H9 (cell line): ENCODE results near the gene SORBS1. TPM values are rescaled to one million over a fixed set of nuclear protein-coding genes. Genes with fewer than 3 reads are reported as not detected.

Source experiments
- DNase-seq: peaks from one replicate; pipeline ENCODE4 v3.0.0-alpha.2; 2017
- H2AFZ ChIP-seq: one replicate; pipeline ENCODE4 v1.6.1; 2013; ENCODE audit warnings: mild to moderate bottlenecking, low read length, control low read depth, moderate library complexity
- H2AK5ac ChIP-seq: 2 replicates; pipeline ENCODE4 v1.6.1; 2013; ENCODE audit warnings: low read length, control low read depth, mixed read lengths; ENCODE audit not compliant: insufficient read length
- H2BK120ac ChIP-seq: one replicate; pipeline ENCODE4 v1.6.1; 2013; ENCODE audit warnings: low read depth, mild to moderate bottlenecking, low read length, control low read depth, inconsistent platforms; ENCODE audit not compliant: poor library complexity, severe bottlenecking
- H2BK12ac ChIP-seq: 2 replicates; pipeline ENCODE4 v1.6.1; 2013; ENCODE audit warnings: low read length, control low read depth, mixed read lengths, low read depth; ENCODE audit not compliant: insufficient read length
- H2BK15ac ChIP-seq: 2 replicates; pipeline ENCODE4 v1.6.1; 2013; ENCODE audit warnings: low read depth, low read length, control low read depth
- H2BK20ac ChIP-seq: one replicate; pipeline ENCODE4 v1.6.1; 2013; ENCODE audit warnings: low read depth, mild to moderate bottlenecking, low read length, control low read depth, inconsistent platforms; ENCODE audit not compliant: poor library complexity, severe bottlenecking
- H2BK5ac ChIP-seq: 2 replicates; pipeline ENCODE4 v1.6.1; 2013; ENCODE audit warnings: low read length, control low read depth, mixed read lengths; ENCODE audit not compliant: insufficient read length
- H3K14ac ChIP-seq: 2 replicates; pipeline ENCODE4 v1.6.1; 2013; ENCODE audit warnings: low read length, control low read depth; ENCODE audit not compliant: insufficient read depth
- H3K18ac ChIP-seq: 2 replicates; pipeline ENCODE4 v1.6.1; 2013; ENCODE audit warnings: low read depth, mild to moderate bottlenecking, mixed read lengths, low read length, control low read depth; ENCODE audit not compliant: insufficient read length
- H3K23ac ChIP-seq: 2 replicates; pipeline ENCODE4 v1.6.1; 2013; ENCODE audit warnings: low read length, control low read depth, mixed read lengths, low read depth; ENCODE audit not compliant: insufficient read length
- H3K23me2 ChIP-seq: 2 replicates; pipeline ENCODE4 v1.6.1; 2013; ENCODE audit warnings: low read depth, mild to moderate bottlenecking, mixed read lengths, low read length, control low read depth; ENCODE audit not compliant: insufficient read length, poor library complexity, severe bottlenecking
- H3K27ac ChIP-seq: 2 replicates; pipeline ENCODE4 v1.5.1; 2013; ENCODE audit warnings: low read length, control low read depth, mixed read lengths, low read depth; ENCODE audit not compliant: insufficient read length
- H3K27me3 ChIP-seq: 2 replicates; pipeline ENCODE4 v1.6.1; 2013; ENCODE audit warnings: low read length, control low read depth, inconsistent platforms; ENCODE audit not compliant: insufficient read depth
- H3K4ac ChIP-seq: 2 replicates; pipeline ENCODE4 v1.6.1; 2013; ENCODE audit warnings: low read depth, mild to moderate bottlenecking, control low read depth, inconsistent platforms, low read length, moderate library complexity
- H3K4me1 ChIP-seq: 2 replicates; pipeline ENCODE4 v1.6.1; 2013; ENCODE audit warnings: low read length, control low read depth, inconsistent platforms; ENCODE audit not compliant: insufficient read depth
- H3K4me2 ChIP-seq: 2 replicates; pipeline ENCODE4 v1.6.1; 2013; ENCODE audit warnings: low read length, control low read depth, mixed read lengths; ENCODE audit not compliant: insufficient read length, insufficient read depth
- H3K56ac ChIP-seq: 2 replicates; pipeline ENCODE4 v1.6.1; 2013; ENCODE audit warnings: low read depth, mild to moderate bottlenecking, mixed read lengths, low read length, control low read depth; ENCODE audit not compliant: insufficient read length
- H3K79me1 ChIP-seq: 2 replicates; pipeline ENCODE4 v1.6.1; 2013; ENCODE audit warnings: low read depth, mild to moderate bottlenecking, moderate library complexity, low read length, control low read depth, inconsistent platforms; ENCODE audit not compliant: insufficient read depth, poor library complexity, severe bottlenecking
- H3K79me2 ChIP-seq: 2 replicates; pipeline ENCODE4 v1.6.1; 2013; ENCODE audit warnings: low read length, control low read depth, inconsistent platforms; ENCODE audit not compliant: insufficient read depth
- H3K9ac ChIP-seq: 2 replicates; pipeline ENCODE4 v1.6.1; 2013; ENCODE audit warnings: low read length, control low read depth, mixed read lengths; ENCODE audit not compliant: insufficient read length; ENCODE audit errors: extremely low read depth
- H3K9me3 ChIP-seq: one replicate; pipeline ENCODE4 v1.6.1; 2013; ENCODE audit warnings: low read depth, low read length, inconsistent platforms; ENCODE audit not compliant: control insufficient read depth
- H3T11ph ChIP-seq: one replicate; pipeline ENCODE4 v1.6.1; 2013; ENCODE audit warnings: mild to moderate bottlenecking, low read length, control low read depth, inconsistent platforms
- H4K20me1 ChIP-seq: one replicate; pipeline ENCODE4 v1.6.1; 2013; ENCODE audit not compliant: control insufficient read depth, insufficient read length, insufficient read depth
- H4K5ac ChIP-seq: 2 replicates; pipeline ENCODE4 v1.6.1; 2013; ENCODE audit warnings: low read depth, mild to moderate bottlenecking, mixed read lengths, low read length, control low read depth; ENCODE audit not compliant: insufficient read length
- H4K8ac ChIP-seq: replicated peaks from 2 replicates; pipeline ENCODE4 v1.6.1; 2013; ENCODE audit warnings: low read length, control low read depth, mixed read lengths, low read depth; ENCODE audit not compliant: insufficient read length
- H4K91ac ChIP-seq: 2 replicates; pipeline ENCODE4 v1.6.1; 2013; ENCODE audit warnings: low read depth, mild to moderate bottlenecking, moderate library complexity, mixed read lengths, low read length, control low read depth; ENCODE audit not compliant: insufficient read length
- H3K27ac Mint-ChIP-seq, 3 experiments: 2 replicates in 2 of 3; 3 replicates in 1 of 3; pipeline ENCODE4 v1.8.0; 2020 to 2021; ENCODE audit warnings: mixed read lengths in 3 of 3, mild to moderate bottlenecking in 1 of 3, moderate library complexity in 1 of 3
- H3K27me3 Mint-ChIP-seq: 2 replicates; pipeline ENCODE4 v1.8.0; 2021; ENCODE audit warnings: low read depth, mild to moderate bottlenecking, moderate library complexity, mixed read lengths
- H3K36me3 Mint-ChIP-seq, 3 experiments: 2 replicates in 2 of 3; 3 replicates in 1 of 3; pipeline ENCODE4 v1.8.0; 2020 to 2021; ENCODE audit warnings: low read depth in 3 of 3, mixed read lengths in 3 of 3; ENCODE audit not compliant: insufficient read depth in 1 of 3
- H3K4me1 Mint-ChIP-seq, 2 experiments: 2 replicates each; pipeline ENCODE4 v1.8.0; 2020; ENCODE audit warnings: mixed read lengths in 2 of 2
- H3K4me3 Mint-ChIP-seq, 2 experiments: 2 replicates in 1 of 2; 3 replicates in 1 of 2; pipeline ENCODE4 v1.8.0; 2020 to 2021; ENCODE audit warnings: mild to moderate bottlenecking in 2 of 2, mixed read lengths in 2 of 2, moderate library complexity in 1 of 2
- H3K9me3 Mint-ChIP-seq, 2 experiments: 2 replicates in 1 of 2; 3 replicates in 1 of 2; pipeline ENCODE4 v1.8.0; 2020; ENCODE audit warnings: mild to moderate bottlenecking in 2 of 2, mixed read lengths in 2 of 2, moderate library complexity in 1 of 2
- WGBS: extraction: QIAGEN DNeasy Blood & Tissue Kit; methylation state at CpG from one replicate; pipeline ENCODE4 v1.1.7; 2013; ENCODE audit warnings: missing lambda C conversion rate, low lambda C conversion rate, mixed read lengths; ENCODE audit not compliant: insufficient read length; ENCODE audit errors: extremely low coverage; 5-methylcytosine and 5-hydroxymethylcytosine counted together
- total RNA-seq: library from RNA; stranded (reverse); gene quantifications from 2 replicates; pipeline ENCODE4 v1.2.1, GENCODE V29; 2021
- TF ChIP-seq, protein P1 (sequence below): fragments of 200-600 bp; sonication (generic); conservative IDR thresholded peaks from 3 replicates; pipeline ENCODE4 v1.8.0; 2021; ENCODE audit warnings: antibody characterized with exemption, mild to moderate bottlenecking

The SORBS1 gene
- total RNA-seq, 1 experiment from 2014 or later, result 24.3 TPM

DNA sequence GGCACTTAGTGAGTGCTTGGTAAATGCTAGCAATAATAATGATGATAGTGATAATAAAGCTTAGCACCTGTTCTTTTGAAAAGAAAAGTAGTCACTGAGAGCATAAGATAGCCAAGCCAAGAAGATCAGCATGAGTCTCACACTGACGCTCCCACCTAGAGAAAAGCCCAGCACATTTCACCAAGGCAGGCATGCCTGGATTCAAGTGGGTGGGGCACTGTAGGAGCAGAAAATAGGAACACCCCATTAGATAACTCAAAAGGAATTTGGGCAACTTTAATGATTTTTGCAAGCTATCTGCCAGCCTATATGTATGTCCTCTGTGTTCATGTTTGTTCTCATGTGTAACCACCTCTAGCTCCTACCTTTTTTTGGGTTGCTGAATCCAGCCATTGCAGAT lies 18.1 kb upstream of the SORBS1 start:
- H2BK20ac ChIP-seq, result no peak overlapping the region
- Mint-ChIP-seq H3K4me1 (no peaks in the 10 kb centered on the region), H3K9me3 (no peaks in the 10 kb centered on the region)

More for the DNA sequence above, 18.1 kb upstream of the SORBS1 start:
- Histone ChIP-seq H4K20me1 (no peaks in the 10 kb centered on the region), H3K14ac (no peak overlapping the region), H3K4ac (no peak overlapping the region), H3K4me2 (no peak overlapping the region), H2BK15ac (no peak overlapping the region), H3T11ph (no peak overlapping the region), H2AFZ (no peak overlapping the region), H3K56ac (no peak overlapping the region), H3K23me2 (no peaks in the 10 kb centered on the region), H3K79me2 (no peaks in the 10 kb centered on the region), H3K9me3 (no peaks in the 10 kb centered on the region), H2BK5ac (no peak overlapping the region), H3K79me1 (no peaks in the 10 kb centered on the region), H4K5ac (no peak overlapping the region), H3K27ac (no peak overlapping the region), H3K9ac (no peak overlapping the region), H2BK12ac (no peak overlapping the region), H3K23ac (no peak overlapping the region), H3K4me1 (no peaks in the 10 kb centered on the region), H2BK120ac (no peak overlapping the region), H3K27me3 (no peaks in the 10 kb centered on the region), H3K18ac (no peak overlapping the region), H4K91ac (no peak overlapping the region), H2AK5ac (no peak overlapping the region), H4K8ac (no peak overlapping the region)
- TF ChIP-seq, protein P1, sequence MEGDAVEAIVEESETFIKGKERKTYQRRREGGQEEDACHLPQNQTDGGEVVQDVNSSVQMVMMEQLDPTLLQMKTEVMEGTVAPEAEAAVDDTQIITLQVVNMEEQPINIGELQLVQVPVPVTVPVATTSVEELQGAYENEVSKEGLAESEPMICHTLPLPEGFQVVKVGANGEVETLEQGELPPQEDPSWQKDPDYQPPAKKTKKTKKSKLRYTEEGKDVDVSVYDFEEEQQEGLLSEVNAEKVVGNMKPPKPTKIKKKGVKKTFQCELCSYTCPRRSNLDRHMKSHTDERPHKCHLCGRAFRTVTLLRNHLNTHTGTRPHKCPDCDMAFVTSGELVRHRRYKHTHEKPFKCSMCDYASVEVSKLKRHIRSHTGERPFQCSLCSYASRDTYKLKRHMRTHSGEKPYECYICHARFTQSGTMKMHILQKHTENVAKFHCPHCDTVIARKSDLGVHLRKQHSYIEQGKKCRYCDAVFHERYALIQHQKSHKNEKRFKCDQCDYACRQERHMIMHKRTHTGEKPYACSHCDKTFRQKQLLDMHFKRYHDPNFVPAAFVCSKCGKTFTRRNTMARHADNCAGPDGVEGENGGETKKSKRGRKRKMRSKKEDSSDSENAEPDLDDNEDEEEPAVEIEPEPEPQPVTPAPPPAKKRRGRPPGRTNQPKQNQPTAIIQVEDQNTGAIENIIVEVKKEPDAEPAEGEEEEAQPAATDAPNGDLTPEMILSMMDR, result no peak
- H3K27ac Mint-ChIP-seq, result no peak overlapping the region
- DNase-seq, result no peak
- H3K36me3 Mint-ChIP-seq, result no peaks in the 10 kb centered on the region
- H3K4me3 Mint-ChIP-seq, result no peak overlapping the region
- peaks cover 7% of the 10 kb centered on the region for H3K27me3 Mint-ChIP-seq
- no CpG with 5 or more reads among the region's 1 CpG for whole genome bisulfite sequencing
